Ishikawa (cell line): Measurements from ENCODE around the gene DYNLT2.

ENCODE experiments used
- CEBPB ChIP-seq: IDR thresholded peaks from 2 replicates; pipeline ENCODE4 v1.6.1; 2012
- EGR1 ChIP-seq: IDR thresholded peaks from 2 replicates; pipeline ENCODE4 v1.6.1; 2012
- EP300 ChIP-seq: IDR thresholded peaks from 2 replicates; pipeline ENCODE4 v1.6.1; 2012; ENCODE audit warnings: borderline replicate concordance
- MAX ChIP-seq: IDR thresholded peaks from 2 replicates; pipeline ENCODE4 v1.6.1; 2012
- TAF1 ChIP-seq: IDR thresholded peaks from 2 replicates; pipeline ENCODE4 v1.6.1; 2012; ENCODE audit warnings: low read depth, mild to moderate bottlenecking
- TCF12 ChIP-seq: IDR thresholded peaks from 2 replicates; pipeline ENCODE4 v1.6.1; 2012; ENCODE audit warnings: low read depth
- YY1 ChIP-seq: IDR thresholded peaks from 2 replicates; pipeline ENCODE4 v1.6.1; 2012; ENCODE audit warnings: low read depth
- ZBTB7A ChIP-seq: IDR thresholded peaks from 2 replicates; pipeline ENCODE4 v1.6.1; 2012; ENCODE audit warnings: low read depth
- TF ChIP-seq, protein P1 (sequence below): IDR thresholded peaks from 2 replicates; pipeline ENCODE4 v1.6.1; 2012; ENCODE audit warnings: low read depth, mild to moderate bottlenecking

DNA sequence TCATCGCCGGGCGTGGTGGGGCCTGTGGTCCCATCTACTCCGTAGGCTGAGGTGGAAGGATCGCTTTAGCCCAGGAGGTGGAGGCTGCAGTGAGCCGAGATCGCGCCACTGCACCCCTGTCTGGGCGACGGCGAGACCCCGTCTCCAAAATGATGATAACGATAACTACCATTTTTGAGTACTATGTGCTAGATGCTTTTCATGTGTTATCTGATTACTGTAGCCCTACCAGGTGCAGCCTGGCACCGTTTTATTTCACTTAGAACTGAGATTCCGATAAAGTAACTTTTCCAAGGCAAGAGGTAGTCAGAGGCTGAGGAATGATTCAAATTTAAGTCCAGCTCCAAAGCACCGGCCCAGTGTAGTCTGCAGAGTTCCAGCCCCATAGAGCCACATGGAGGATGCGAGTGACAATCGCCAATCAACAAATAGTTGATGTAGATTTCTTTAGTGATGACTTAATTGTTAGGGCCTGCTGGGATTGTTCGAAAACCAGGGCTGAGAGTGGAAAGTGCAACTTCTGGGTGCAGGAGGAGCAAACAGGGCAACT is 777 bp upstream of the DYNLT2 start:
- TF ChIP-seq EP300 (no peak), MAX (no peak), CEBPB (no peak), ZBTB7A (no peak), YY1 (no peak), TAF1 (no peak), EGR1 (no peak), TCF12 (no peak)
- TF ChIP-seq, protein P1, sequence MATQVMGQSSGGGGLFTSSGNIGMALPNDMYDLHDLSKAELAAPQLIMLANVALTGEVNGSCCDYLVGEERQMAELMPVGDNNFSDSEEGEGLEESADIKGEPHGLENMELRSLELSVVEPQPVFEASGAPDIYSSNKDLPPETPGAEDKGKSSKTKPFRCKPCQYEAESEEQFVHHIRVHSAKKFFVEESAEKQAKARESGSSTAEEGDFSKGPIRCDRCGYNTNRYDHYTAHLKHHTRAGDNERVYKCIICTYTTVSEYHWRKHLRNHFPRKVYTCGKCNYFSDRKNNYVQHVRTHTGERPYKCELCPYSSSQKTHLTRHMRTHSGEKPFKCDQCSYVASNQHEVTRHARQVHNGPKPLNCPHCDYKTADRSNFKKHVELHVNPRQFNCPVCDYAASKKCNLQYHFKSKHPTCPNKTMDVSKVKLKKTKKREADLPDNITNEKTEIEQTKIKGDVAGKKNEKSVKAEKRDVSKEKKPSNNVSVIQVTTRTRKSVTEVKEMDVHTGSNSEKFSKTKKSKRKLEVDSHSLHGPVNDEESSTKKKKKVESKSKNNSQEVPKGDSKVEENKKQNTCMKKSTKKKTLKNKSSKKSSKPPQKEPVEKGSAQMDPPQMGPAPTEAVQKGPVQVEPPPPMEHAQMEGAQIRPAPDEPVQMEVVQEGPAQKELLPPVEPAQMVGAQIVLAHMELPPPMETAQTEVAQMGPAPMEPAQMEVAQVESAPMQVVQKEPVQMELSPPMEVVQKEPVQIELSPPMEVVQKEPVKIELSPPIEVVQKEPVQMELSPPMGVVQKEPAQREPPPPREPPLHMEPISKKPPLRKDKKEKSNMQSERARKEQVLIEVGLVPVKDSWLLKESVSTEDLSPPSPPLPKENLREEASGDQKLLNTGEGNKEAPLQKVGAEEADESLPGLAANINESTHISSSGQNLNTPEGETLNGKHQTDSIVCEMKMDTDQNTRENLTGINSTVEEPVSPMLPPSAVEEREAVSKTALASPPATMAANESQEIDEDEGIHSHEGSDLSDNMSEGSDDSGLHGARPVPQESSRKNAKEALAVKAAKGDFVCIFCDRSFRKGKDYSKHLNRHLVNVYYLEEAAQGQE, result no peak
